Stimulated activated CD4-positive, alpha-beta T cell treated with anti-CD3 and anti-CD28 coated beads, TNF-alpha, amount 100 ng/mL, for 48 hours (primary cell): ENCODE data around the gene PPME1.

ENCODE experiments used
- DNase-seq, 3 donors: peaks; one replicate each; pipeline ENCODE4 v3.0.0-alpha.2; 2020; ENCODE audit warnings: low read depth in 3 of 3

PPME1 gene

GRCh38 chr11:74159642-74160041, 11.4 kb upstream of the PPME1 start:
- DNase-seq, result no peak

- no peak for DNase-seq
Measured at GRCh38 chr11:74162681-74163467, 8.2 kb upstream of the PPME1 start.

- DNase-seq, result no peak
Measured at GRCh38 chr11:74168838-74169237, 2.3 kb upstream of the PPME1 start.

- no peak for DNase-seq
Measured at GRCh38 chr11:74169738-74170458, 1.2 kb upstream of the PPME1 start.

GRCh38 chr11:74171630-74171968, 510 bp downstream of the PPME1 start:
- DNase-seq, result no peak

GRCh38 chr11:74171997-74172396, 908 bp downstream of the PPME1 start:
- no peak for DNase-seq

GRCh38 chr11:74175920-74176319, 4.8 kb downstream of the PPME1 start:
- DNase-seq, result no peak

GRCh38 chr11:74179234-74180052, 8.4 kb downstream of the PPME1 start:
- no peak for DNase-seq

GRCh38 chr11:74182635-74183034, 11.5 kb downstream of the PPME1 start:
- no peak for DNase-seq

GRCh38 chr11:74185285-74185684, 14.2 kb downstream of the PPME1 start:
- no peak for DNase-seq

GRCh38 chr11:74185695-74186094, 14.6 kb downstream of the PPME1 start:
- no peak for DNase-seq

GRCh38 chr11:74195828-74196227, 24.7 kb downstream of the PPME1 start:
- DNase-seq, result no peak

GRCh38 chr11:74196781-74197486, 25.8 kb downstream of the PPME1 start:
- DNase-seq, result no peak

- DNase-seq, result no peak
Measured at GRCh38 chr11:74203966-74204365, 32.9 kb downstream of the PPME1 start.

- DNase-seq, result no peak
Measured at GRCh38 chr11:74204701-74205100, 33.6 kb downstream of the PPME1 start.

- no peak for DNase-seq
Measured at GRCh38 chr11:74205181-74205580, 34.1 kb downstream of the PPME1 start.

GRCh38 chr11:74206746-74207145, 35.7 kb downstream of the PPME1 start:
- no peak for DNase-seq

- DNase-seq, result no peak
Measured at GRCh38 chr11:74208507-74208906, 37.4 kb downstream of the PPME1 start.

GRCh38 chr11:74212533-74212932, 41.4 kb downstream of the PPME1 start:
- DNase-seq, result no peak

- DNase-seq, result no peak
Measured at GRCh38 chr11:74220376-74220775, 49.3 kb downstream of the PPME1 start.

GRCh38 chr11:74221816-74222215, 50.7 kb downstream of the PPME1 start:
- DNase-seq, result no peak

- DNase-seq, result no peak
Measured at GRCh38 chr11:74225565-74225964, 54.5 kb downstream of the PPME1 start.
